ENCODE measurements around the gene THSD4. TPM values are rescaled to one million over a fixed set of nuclear protein-coding genes. Genes with fewer than 3 reads are reported as not detected.

Gene THSD4
- total RNA-seq, 1 donor from 2014 or later: 1.6 TPM

GRCh38 chr15:71742964-71743363 is 627.7 kb downstream of the THSD4 start:
- FAIRE-seq (no peak), DNase-seq (ENCODE audit: low spot score in 2 of 2) (no peak)

DNA sequence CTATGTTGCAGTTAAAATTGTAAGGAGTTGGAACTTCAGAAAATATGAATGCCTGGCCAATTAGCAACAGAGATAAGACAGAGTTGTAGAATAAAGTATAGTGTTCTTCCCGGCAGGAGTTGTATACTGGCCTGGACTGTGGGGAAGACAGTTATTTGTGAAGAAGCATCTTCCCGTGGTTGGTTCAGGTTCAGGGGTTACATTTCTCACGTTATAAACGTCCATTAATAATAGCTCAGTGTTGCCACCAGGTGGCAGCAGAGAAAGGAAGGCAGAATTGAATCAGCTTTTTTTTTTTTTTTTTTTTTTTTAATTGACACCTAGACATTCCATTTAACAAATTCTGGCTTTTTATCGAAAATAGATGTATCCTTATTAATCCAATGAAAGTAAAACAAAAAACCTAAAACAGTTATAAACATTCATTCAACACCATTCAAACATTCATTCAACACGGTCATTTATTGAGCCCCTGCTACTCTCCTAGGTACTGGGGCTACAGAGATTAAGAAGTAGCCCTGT is 628.7 kb downstream of the THSD4 start:
- peak; percentile 15 for FAIRE-seq
- peak in 1 of 2 donors; percentile 43 for DNase-seq (ENCODE audit: low spot score in 2 of 2)

- no peak for DNase-seq (ENCODE audit: low spot score in 2 of 2)
Measured at GRCh38 chr15:71746719-71747118, 631.4 kb downstream of the THSD4 start.

DNA sequence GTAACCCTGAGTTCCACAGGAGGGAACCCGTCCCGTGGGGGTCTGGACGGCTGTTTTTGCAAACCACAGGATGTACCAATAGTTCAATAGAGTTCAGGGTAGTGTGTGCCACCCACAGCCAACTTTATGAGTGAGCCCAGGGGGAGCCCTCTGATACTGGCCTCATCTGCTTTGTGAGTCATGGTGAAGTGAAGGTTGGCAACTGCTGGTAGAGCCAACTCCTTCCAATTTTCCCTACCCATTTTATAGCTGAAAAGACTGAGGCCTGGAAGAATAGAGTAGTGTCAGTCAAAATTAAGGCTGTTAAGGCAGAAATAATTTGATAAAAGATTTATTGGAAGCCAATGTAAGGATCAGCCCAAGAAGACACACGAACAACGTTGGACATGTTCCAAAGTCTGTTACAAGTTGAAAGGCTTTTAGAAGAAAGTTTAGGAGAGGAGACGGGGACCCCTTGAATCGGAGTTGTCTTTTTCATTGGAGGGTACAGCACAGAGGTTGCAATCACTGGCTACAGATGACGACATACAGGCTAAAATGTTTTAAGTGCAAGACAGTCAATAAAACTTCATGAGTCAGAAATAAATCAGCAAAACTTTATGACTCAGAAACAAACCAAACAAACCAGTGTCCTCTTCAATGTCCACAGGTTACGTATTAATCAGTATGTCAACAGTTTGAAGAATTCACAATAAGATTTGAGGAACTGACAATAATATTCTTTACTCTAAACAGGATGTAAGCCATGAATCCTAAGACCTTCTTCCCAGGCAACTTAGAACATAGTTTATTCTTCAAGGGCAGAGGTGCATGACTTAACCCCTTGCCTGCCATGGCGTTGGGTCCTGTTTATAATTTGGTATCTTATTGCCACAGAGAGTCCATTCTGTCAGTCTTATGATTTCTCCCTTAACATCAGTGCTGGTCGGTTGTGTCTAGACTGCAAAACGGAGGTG is 632.1 kb downstream of the THSD4 start:
- FAIRE-seq: no peak
- no peak for DNase-seq (ENCODE audit: low spot score in 2 of 2)

More at GRCh38 chr15:71746719-71747118, 631.4 kb downstream of the THSD4 start:
- no peak for FAIRE-seq

- no peak for DNase-seq (ENCODE audit: low spot score in 2 of 2)
- no peak for FAIRE-seq
Measured at GRCh38 chr15:71748293-71748718, 633.0 kb downstream of the THSD4 start.

DNA sequence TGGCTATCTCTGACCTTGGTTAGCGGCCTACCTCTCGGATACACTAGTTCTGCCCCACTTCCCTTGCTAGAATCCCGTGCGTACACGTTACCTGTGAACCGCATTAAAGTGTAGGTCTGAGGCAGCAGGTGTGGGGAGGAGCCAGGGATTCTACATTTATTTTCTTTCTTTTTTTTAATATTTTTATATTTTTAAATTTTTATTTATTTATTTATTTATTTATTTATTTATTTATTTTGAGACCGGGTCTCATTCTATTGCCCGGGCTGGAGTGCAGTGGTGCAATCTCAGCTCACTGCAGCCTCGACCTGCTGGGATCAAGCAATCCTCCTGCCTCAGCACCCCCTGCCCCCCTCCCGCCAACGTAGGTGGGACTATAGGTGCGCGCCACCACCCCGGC is 634.2 kb downstream of the THSD4 start:
- FAIRE-seq (no peak), DNase-seq (ENCODE audit: low spot score in 2 of 2) (no peak)

GRCh38 chr15:71752128-71752527 is 636.9 kb downstream of the THSD4 start:
- FAIRE-seq (no peak), DNase-seq (ENCODE audit: low spot score in 2 of 2) (no peak)

DNA sequence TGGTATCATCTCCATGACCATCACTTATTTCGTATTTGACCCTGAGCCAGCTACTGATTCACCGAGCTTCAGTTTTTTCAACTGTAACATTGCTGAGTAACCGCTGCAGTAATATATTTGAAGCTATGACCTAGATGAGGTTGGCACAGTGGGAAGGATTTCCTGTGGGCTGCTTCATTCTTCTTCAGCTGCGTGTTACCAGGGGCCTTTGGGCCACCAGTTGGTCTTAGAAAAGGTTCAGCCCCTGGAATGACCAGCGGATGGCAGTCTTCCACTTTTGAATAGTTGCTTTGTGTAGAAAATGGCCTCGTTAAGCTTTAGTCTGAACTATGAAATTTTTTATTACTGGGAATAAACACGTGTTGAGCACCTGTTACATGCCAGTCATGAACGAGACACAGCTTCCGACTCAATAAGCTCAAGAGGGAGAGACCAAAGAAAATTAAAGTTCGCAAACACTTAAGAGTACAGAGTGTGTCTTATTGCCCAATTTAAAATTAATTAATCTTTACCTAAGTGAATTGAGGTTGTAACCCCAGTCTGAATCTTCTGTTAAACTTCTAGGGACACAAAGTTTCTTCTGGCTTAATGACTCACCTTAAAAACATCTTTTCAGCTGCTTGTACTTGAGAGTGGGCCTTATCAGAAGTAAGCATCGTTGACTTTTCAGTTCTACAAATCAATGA is 637.5 kb downstream of the THSD4 start:
- DNase-seq (ENCODE audit: low spot score in 2 of 2) (peak in 1 of 2 donors; percentile 27), FAIRE-seq (no peak)

DNA sequence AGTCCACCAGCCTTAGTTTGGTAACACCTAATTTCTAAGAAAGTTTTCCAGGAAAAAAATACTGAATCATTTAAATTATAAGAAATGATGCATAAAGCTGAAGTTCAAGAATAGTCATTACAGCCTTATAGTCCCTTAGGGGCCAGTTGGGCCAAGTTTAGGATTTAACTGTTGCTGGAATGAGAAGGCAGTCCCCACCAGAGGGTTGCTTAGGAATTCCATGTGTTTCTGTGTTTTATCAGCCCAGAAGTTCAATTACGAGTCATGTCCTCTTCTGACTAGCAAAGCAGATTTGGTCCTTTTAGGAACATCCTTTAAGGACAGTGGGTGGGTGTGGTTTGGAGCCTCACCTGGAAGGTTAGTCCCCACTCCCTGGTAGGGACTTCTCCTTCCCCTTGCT is 638.1 kb downstream of the THSD4 start:
- no peak for DNase-seq (ENCODE audit: low spot score in 2 of 2)
- FAIRE-seq: no peak

- FAIRE-seq (no peak), DNase-seq (ENCODE audit: low spot score in 2 of 2) (no peak)
Measured at GRCh38 chr15:71754660-71755059, 639.4 kb downstream of the THSD4 start.

- DNase-seq (ENCODE audit: low spot score in 2 of 2): no peak
- no peak for FAIRE-seq
Measured at GRCh38 chr15:71755092-71755970, 640.1 kb downstream of the THSD4 start.

DNA sequence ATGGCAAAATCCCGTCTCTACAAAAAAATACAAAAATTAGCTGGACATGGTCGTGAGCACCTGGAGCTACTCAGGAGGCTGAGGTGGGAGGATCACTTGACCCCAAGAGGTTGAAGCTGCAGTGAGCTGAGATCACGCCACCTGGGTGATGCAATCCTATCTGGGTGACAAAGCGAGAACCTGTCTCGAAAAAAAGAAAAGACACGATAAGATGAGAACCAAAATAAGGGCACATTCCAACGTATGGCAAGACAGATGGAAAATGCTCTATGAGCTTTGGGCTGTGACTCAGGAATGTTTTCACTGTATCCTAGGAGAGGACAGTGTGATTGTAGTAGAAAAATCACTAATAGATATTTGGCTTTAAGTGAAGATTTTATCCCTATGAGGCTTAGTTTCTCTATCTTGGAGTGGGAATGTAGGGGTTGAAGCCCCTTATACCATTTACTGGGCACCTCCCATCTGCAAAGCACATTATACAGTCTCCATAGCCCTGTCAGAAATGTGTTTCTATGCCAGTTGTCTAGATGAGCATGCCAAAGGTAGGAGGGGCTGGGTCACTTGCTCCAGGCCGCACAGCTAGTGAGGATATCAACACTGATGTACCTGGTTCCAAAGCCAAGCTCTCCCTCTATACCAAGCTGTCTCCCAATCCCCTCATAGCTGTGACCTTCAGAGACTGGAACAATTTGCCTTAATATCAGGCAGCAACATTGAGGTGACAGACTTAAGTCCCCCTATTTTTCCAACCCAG is 641.5 kb downstream of the THSD4 start:
- no peak for DNase-seq (ENCODE audit: low spot score in 2 of 2)
- no peak for FAIRE-seq

GRCh38 chr15:71757741-71758530 is 642.7 kb downstream of the THSD4 start:
- no peak for FAIRE-seq
- no peak for DNase-seq (ENCODE audit: low spot score in 2 of 2)

DNA sequence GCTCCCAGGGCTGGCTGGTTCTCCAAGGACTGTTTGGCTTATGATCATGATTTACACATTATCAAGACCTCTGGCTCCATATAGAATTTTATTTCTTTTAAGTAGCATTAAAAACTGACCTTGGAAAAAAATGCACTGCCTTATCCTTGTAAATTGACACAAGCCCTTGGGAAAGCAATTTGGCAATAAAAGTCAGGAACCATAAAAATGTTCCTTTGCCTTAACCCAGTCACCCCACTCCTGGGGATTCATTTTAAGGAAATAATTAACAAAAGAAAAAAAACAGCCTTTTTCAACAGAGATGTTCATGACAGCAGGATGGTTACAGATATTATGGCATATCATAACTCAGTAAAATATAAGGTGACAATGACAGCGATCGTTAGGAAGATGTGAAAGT is 643.4 kb downstream of the THSD4 start:
- DNase-seq (ENCODE audit: low spot score in 2 of 2): no peak
- no peak for FAIRE-seq

DNA sequence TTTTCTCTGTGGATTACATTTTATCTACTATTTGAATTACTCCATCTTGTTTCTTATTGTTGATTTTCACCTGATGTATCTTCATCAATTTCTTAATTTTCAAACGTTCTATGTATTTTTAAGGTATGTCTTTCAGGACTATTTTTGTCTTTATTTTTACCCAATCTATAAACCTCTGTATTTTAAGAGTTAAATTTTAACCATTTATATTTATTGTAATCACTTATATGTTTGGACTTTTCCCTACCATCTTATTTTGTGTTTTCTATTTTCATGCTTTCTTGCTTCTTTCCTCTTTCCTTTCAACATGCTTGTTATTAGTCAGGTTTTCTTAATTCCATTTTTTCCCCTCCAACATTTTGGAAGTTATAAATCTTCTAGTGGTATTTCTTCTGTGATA is 645.6 kb downstream of the THSD4 start:
- FAIRE-seq (peak; percentile 40), DNase-seq (ENCODE audit: low spot score in 2 of 2) (no peak)

GRCh38 chr15:71761649-71762048 is 646.4 kb downstream of the THSD4 start:
- DNase-seq (ENCODE audit: low spot score in 2 of 2) (no peak), FAIRE-seq (no peak)

- DNase-seq (ENCODE audit: low spot score in 2 of 2) (no peak), FAIRE-seq (no peak)
Measured at GRCh38 chr15:71768184-71768583, 652.9 kb downstream of the THSD4 start.

GRCh38 chr15:71773206-71773859 is 658.1 kb downstream of the THSD4 start:
- FAIRE-seq: no peak
- no peak for DNase-seq (ENCODE audit: low spot score in 2 of 2)
